AG08396 (cell line): ENCODE data around the gene MDH2.
"Not testable (repeated sequence)": the region's sequence is repeated elsewhere in the genome, so short reads cannot be mapped to it uniquely, and the experiment has no call there.

Experiments
- DNase-seq: peaks from one replicate; pipeline ENCODE4 v3.0.0; 2012; ENCODE audit warnings: low spot score, mixed read lengths

MDH2 gene

GRCh38 chr7:76114742-76115141 lies 66.8 kb downstream of the MDH2 start:
- not testable (repeated sequence) for DNase-seq
